ENCODE results near the gene PCDHGC4.

Gene PCDHGC4

GRCh38 chr5:141484641-141485311, at the start of gene PCDHGC4:
Gene PCDHGC4, plus strand, starts transcription at chr5:141485030. Its CDS starts 144 bp downstream, at chr5:141485174.
- no peak for DNase-seq (ENCODE audit: extremely low read depth in 1 of 2, low read depth in 1 of 2)

- no peak for DNase-seq (ENCODE audit: extremely low read depth in 1 of 2, low read depth in 1 of 2)
Observed at GRCh38 chr5:141437221-141437620, 47.6 kb upstream of the PCDHGC4 start.

GRCh38 chr5:141439411-141440141, 45.3 kb upstream of the PCDHGC4 start:
- no peak for DNase-seq (ENCODE audit: extremely low read depth in 1 of 2, low read depth in 1 of 2)

GRCh38 chr5:141440341-141440740, 44.5 kb upstream of the PCDHGC4 start:
- DNase-seq (ENCODE audit: extremely low read depth in 1 of 2, low read depth in 1 of 2) = no peak

- no peak for DNase-seq (ENCODE audit: extremely low read depth in 1 of 2, low read depth in 1 of 2)
Observed at GRCh38 chr5:141441571-141442170, 43.2 kb upstream of the PCDHGC4 start.

- no peak for DNase-seq (ENCODE audit: extremely low read depth in 1 of 2, low read depth in 1 of 2)
Observed at GRCh38 chr5:141465351-141465750, 19.5 kb upstream of the PCDHGC4 start.

DNA sequence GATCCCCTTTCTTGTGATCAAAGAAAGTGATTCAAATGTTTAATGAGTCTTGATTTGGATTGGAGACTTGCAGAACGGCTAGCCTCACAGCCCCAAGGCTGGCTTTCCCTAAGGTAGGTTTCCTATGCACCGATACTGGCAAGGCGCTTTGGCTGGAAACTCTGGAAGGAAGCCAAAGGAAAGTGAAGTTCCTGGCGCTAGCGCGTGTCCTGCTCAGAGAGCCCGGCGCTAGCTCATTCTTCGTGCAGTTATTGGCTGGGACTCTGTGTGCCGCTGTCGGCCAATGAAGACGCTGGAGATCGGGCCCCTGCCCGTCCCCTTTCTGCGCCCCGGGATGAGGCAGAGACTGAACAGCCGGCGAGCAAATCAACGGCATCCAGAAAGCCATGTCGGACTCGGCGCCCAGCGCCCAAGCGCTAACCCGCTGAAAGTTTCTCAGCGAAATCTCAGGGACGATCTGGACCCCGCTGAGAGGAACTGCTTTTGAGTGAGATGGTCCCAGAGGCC, 9.2 kb upstream of the PCDHGC4 start, which contains the start of gene PCDHGC3:
Gene PCDHGC3, plus strand, starts transcription at position 342 of the 507 bp plus-strand sequence. Its CDS starts 151 bp downstream, at position 493.
- peak; percentile 7 to 39 for DNase-seq (ENCODE audit: extremely low read depth in 1 of 2, low read depth in 1 of 2)

DNA sequence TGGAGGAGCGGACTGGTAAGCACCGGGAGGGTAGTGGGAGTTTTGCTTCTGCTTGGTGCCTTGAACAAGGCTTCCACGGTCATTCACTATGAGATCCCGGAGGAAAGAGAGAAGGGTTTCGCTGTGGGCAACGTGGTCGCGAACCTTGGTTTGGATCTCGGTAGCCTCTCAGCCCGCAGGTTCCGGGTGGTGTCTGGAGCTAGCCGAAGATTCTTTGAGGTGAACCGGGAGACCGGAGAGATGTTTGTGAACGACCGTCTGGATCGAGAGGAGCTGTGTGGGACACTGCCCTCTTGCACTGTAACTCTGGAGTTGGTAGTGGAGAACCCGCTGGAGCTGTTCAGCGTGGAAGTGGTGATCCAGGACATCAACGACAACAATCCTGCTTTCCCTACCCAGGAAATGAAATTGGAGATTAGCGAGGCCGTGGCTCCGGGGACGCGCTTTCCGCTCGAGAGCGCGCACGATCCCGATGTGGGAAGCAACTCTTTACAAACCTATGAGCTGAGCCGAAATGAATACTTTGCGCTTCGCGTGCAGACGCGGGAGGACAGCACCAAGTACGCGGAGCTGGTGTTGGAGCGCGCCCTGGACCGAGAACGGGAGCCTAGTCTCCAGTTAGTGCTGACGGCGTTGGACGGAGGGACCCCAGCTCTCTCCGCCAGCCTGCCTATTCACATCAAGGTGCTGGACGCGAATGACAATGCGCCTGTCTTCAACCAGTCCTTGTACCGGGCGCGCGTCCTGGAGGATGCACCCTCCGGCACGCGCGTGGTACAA, 8.5 kb upstream of the PCDHGC4 start:
- DNase-seq (ENCODE audit: extremely low read depth in 1 of 2, low read depth in 1 of 2) = no peak

GRCh38 chr5:141477044-141477575, 7.7 kb upstream of the PCDHGC4 start:
- no peak for DNase-seq (ENCODE audit: extremely low read depth in 1 of 2, low read depth in 1 of 2)

DNA sequence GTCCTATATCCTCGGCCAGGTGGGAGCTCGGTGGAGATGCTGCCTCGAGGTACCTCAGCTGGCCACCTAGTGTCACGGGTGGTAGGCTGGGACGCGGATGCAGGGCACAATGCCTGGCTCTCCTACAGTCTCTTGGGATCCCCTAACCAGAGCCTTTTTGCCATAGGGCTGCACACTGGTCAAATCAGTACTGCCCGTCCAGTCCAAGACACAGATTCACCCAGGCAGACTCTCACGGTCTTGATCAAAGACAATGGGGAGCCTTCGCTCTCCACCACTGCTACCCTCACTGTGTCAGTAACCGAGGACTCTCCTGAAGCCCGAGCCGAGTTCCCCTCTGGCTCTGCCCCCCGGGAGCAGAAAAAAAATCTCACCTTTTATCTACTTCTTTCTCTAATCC, 7.0 kb upstream of the PCDHGC4 start:
- no peak for DNase-seq (ENCODE audit: extremely low read depth in 1 of 2, low read depth in 1 of 2)

DNA sequence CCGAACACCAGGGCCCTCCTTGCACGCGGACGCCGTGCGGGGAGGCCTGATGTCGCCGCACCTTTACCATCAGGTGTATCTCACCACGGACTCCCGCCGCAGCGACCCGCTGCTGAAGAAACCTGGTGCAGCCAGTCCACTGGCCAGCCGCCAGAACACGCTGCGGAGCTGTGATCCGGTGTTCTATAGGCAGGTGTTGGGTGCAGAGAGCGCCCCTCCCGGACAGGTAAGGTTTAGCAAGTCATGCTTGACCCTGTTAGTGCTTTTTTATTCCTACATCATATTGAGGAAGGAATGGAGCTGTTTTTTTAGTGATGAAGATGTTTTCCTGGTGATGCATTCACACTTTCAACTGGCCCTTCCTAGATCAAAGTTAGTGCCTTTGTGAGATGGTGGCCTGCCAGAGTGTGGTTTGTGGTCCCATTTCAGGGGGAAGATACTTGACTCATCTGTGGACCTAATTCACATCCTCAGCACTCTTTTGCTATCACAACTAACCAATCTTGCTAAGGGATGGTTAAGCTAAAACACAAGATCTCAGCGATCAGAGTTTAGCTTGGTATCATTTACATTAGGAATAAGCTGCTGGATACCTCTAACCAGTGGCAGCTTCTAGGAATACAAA, 6.4 kb upstream of the PCDHGC4 start:
- no peak for DNase-seq (ENCODE audit: extremely low read depth in 1 of 2, low read depth in 1 of 2)

DNA sequence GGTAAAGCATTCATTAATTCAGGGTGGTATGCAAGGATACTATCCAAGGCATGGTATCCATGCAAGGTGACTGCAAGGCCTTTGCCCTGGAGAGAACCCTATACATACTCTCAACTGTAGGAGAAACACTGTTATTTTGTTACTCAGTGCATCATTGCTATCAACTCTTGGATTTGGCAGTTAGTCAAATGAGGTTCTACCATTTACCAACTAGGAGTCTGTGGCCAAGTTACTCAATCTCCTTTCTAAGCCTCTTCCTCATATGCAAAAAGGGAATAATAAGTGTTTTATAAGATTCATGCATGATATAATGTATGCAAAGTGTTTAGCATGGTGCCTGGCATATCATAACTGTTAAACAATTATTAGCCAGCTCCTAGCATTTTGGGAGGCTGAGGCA, 5.1 kb upstream of the PCDHGC4 start:
- no peak for DNase-seq (ENCODE audit: extremely low read depth in 1 of 2, low read depth in 1 of 2)

- DNase-seq (ENCODE audit: extremely low read depth in 1 of 2, low read depth in 1 of 2) = no peak
Observed at GRCh38 chr5:141483902-141484301, 928 bp upstream of the PCDHGC4 start.

DNA sequence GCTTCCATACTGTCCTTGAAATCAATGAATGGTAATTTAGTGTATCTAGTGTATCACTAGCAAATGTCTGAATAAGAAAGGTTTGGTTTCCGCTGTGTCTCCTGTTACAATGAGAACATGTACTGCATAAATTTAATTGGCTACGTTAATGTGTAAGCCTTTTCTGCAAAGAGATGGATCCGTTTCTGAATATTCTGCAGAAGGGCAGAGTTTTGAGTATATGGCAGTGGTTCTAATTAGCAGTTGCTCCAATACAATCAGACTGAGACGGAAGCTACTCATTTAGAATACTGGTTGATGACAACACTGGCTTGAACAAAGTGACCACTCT, 555 bp upstream of the PCDHGC4 start:
- DNase-seq (ENCODE audit: extremely low read depth in 1 of 2, low read depth in 1 of 2) = no peak

GRCh38 chr5:141485321-141486055, 658 bp downstream of the PCDHGC4 start:
- no peak for DNase-seq (ENCODE audit: extremely low read depth in 1 of 2, low read depth in 1 of 2)

DNA sequence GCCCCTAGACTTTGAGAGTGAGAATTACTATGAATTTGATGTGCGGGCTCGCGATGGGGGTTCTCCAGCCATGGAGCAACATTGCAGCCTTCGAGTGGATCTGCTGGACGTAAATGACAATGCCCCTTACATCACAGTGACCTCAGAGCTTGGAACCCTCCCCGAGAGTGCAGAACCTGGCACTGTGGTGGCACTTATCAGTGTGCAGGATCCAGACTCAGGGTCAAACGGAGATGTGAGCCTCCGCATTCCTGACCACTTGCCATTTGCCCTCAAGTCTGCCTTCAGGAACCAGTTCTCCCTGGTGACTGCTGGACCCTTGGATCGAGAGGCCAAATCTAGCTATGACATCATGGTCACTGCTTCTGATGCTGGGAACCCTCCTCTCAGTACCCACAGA, 1.3 kb downstream of the PCDHGC4 start:
- no peak for DNase-seq (ENCODE audit: extremely low read depth in 1 of 2, low read depth in 1 of 2)

DNA sequence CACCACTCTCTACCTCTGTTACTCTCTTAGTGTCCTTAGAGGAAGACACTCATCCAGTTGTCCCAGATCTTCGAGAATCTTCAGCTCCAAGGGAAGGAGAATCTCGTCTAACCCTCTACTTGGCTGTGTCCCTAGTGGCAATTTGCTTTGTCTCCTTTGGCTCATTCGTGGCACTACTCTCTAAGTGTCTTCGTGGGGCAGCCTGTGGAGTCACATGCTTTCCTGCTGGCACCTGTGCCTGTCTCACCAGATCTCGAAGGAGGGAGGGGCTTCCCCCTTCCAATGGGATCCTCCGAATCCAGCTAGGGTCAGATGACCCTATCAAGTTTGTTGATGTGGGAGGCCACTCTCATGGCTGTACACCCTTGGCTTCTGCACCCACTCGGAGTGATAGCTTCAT, 2.3 kb downstream of the PCDHGC4 start:
- DNase-seq (ENCODE audit: extremely low read depth in 1 of 2, low read depth in 1 of 2) = no peak

DNA sequence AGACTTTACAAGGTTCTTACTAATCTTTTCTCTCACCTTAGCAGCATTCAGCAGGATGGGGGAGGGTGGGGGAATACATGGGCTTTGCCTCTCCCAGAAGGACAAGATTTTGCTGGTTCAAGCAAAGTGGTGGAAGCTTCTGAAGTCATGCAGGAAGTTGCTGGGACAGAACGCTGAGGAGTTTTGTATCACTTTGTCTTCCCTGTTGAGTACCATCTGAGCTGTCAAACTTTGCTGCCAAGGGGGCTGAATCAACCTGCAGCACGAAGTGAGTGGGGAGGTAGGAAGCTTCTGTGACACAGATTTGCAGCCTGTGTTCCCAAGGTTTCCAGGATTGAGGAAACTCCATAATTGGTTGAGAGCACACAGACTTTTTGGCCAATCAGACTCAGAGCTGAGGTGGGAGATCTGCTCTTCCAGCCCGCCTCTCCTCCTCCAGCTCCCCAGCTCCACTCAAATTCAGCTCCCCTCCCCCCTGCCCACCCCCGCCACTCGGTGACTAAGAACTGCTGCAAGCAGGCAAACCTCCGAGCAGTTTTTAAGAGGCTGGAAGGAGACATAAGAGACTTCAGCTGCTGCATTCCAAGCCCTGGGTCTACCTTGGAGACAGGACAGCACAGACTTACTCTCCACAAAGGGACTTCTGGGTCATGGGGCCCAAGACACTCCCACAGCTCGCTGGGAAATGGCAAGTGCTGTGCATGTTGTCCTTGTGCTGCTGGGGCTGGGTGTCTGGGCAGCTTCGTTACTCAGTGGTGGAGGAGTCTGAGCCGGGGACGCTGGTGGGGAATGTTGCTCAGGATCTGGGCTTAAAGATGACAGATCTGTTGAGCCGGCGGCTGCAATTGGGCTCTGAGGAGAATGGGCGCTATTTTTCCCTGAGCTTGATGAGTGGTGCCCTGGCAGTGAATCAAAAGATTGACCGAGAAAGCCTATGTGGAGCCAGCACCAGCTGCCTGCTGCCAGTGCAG, 4.0 kb downstream of the PCDHGC4 start, which contains the start of gene PCDHGC5:
Gene PCDHGC5, plus strand, starts transcription at position 491 of the 971 bp plus-strand sequence. Its CDS starts 160 bp downstream, at position 651.
- DNase-seq (ENCODE audit: extremely low read depth in 1 of 2, low read depth in 1 of 2) = no peak
